Ectodermal cell (in vitro differentiated cells): ENCODE results near the gene TRPM3.

Experiments used
- H3K27ac ChIP-seq: 2 replicates; pipeline ENCODE4 v1.7.0; 2013; ENCODE audit warnings: mild to moderate bottlenecking, low read depth, low read length; ENCODE audit not compliant: insufficient read depth, poor library complexity, severe bottlenecking
- H3K27me3 ChIP-seq: 2 replicates; pipeline ENCODE4 v1.7.0; 2013; ENCODE audit warnings: mild to moderate bottlenecking, low read length; ENCODE audit not compliant: insufficient read depth, control insufficient read depth, poor library complexity, severe bottlenecking
- H3K36me3 ChIP-seq: one replicate; pipeline ENCODE4 v1.7.0; 2013; ENCODE audit warnings: low read length; ENCODE audit not compliant: control insufficient read depth, insufficient read depth
- H3K4me1 ChIP-seq: one replicate; pipeline ENCODE4 v1.7.0; 2013; ENCODE audit warnings: low read length; ENCODE audit not compliant: control insufficient read depth, insufficient read depth
- H3K4me3 ChIP-seq: 2 replicates; pipeline ENCODE4 v1.7.0; 2013; ENCODE audit warnings: low read depth, low read length, control low read depth; ENCODE audit not compliant: insufficient read depth
- H3K9me3 ChIP-seq: 2 replicates; pipeline ENCODE4 v1.7.0; 2013; ENCODE audit warnings: mild to moderate bottlenecking, low read length, moderate library complexity; ENCODE audit not compliant: control insufficient read depth
- WGBS, 2 experiments: methylation state at CpG; one replicate each; pipeline ENCODE4 v1.1.7; 2013; ENCODE audit warnings: missing lambda C conversion rate in 2 of 2; 5-methylcytosine and 5-hydroxymethylcytosine counted together

The TRPM3 gene

DNA sequence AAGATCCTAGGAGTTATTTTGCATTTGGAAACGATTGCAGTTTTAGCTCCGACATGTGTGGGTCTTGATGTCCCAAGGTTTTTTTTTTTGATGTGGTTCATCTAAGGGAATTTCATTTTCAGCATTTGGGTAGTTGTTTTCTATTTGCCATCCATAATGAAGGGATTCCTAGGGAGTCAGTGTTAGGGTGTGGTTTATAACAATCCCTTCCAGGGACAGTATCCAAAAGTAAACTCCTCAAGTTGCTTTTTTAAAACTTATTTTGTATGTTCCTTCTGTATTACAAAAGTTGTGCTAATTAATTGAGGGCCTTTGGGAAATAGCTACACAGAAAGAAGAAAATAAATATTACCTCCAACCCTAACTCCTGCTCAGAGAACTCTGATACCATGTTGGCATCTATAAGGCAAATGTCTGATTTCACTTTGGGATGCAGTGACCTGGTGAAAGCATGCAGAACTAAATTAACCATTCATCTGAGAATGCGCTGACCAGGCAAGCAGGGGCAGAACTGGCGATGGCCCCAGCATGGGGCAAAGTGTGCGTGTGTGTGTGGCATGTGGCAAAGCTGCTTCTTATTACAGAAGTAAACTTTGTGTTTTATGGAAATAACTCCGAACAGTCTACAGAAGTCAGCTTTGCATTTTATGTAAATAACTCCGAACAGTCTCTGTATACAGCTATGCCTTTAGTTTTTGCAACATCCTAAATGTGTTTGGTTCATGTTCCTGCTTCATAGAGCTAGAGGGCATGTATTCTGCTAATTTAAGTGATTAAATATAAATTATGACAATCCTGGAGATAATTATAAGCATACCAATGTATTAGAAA is 237.2 kb downstream of the TRPM3 start:
- no peak overlapping the region for H3K27ac ChIP-seq
- no peak overlapping the region for H3K4me3 ChIP-seq
- peaks cover 18% of the 10 kb centered on the region for H3K4me1 ChIP-seq
- 87 to 88% methylated on average over 7 of the region's 7 CpGs for WGBS, 2 experiments
- no peaks in the 10 kb centered on the region for H3K27me3 ChIP-seq
- H3K9me3 ChIP-seq: no peaks in the 10 kb centered on the region
- no peaks in the 10 kb centered on the region for H3K36me3 ChIP-seq

DNA sequence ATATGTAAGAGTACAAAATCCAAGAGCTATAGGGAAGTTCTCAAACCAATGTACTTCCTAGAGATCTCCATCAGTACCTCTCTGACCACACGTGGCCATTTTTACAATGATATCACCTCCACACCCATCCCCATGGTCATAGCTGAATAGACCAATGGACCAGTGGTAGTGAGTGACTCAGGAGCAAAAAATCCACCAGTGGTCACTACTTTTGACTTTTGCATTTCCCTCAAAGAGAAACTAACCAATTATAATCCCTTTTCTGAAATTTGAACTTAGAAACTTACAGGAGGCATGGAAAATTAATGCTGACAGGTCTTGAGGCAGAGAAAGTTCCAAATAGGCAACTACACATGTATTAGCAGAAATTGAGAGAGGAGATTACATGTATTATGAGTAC is 238.4 kb downstream of the TRPM3 start:
- H3K4me1 ChIP-seq: peaks cover 18% of the 10 kb centered on the region
- H3K4me3 ChIP-seq: no peak overlapping the region
- WGBS, 2 experiments: 85 to 91% methylated on average over 1 of the region's 1 CpG
- H3K27ac ChIP-seq: no peak overlapping the region
- no peaks in the 10 kb centered on the region for H3K36me3 ChIP-seq
- no peaks in the 10 kb centered on the region for H3K27me3 ChIP-seq
- H3K9me3 ChIP-seq: no peaks in the 10 kb centered on the region

DNA sequence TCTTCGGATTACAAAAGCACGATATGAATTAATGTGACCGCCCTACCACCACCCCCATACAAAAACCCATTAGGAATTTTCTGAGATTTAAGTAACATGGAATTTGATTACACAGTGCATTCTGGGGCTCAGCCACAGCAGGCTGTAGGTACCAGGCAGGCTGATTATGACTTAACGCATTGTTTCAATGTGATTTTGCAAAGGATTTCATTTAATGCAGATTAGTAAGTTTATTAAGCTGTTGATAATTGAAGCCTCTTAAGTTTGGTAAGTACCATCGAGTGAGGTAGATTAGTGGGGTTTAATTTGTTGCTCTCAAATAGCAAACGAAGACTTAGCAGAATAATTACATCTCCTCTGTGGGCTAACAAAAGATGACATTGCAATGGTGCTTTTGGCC is 240.1 kb downstream of the TRPM3 start:
- Histone ChIP-seq H3K36me3 (no peaks in the 10 kb centered on the region), H3K4me3 (no peak overlapping the region), H3K27me3 (no peaks in the 10 kb centered on the region), H3K27ac (no peak overlapping the region), H3K4me1 (peaks cover 18% of the 10 kb centered on the region), H3K9me3 (no peaks in the 10 kb centered on the region)
- WGBS, 2 experiments: 87 to 91% methylated on average over 3 to 6 of the region's 6 CpGs

DNA sequence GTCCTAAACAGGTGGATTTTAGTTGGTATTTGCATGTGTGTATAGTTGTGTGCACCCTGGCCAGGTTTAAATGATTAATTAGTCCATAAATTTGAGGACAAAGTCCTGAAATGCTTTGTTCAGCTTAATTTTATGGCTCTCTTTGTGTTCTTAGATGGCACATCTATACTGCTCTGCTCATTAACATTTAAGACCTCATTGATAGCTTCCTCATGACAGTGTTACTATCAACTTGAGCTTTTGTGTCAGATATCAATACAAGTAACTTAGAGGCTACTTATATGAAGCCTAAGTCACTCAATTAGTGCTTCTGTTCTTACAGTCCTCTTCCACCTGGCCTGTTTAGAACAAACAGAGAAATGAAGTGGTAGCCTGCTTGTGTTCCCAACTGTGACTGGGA is 240.9 kb downstream of the TRPM3 start:
- no peak overlapping the region for H3K27ac ChIP-seq
- no peak overlapping the region for H3K4me3 ChIP-seq
- no peaks in the 10 kb centered on the region for H3K27me3 ChIP-seq
- no peaks in the 10 kb centered on the region for H3K9me3 ChIP-seq
- peaks cover 18% of the 10 kb centered on the region for H3K4me1 ChIP-seq
- no peaks in the 10 kb centered on the region for H3K36me3 ChIP-seq

DNA sequence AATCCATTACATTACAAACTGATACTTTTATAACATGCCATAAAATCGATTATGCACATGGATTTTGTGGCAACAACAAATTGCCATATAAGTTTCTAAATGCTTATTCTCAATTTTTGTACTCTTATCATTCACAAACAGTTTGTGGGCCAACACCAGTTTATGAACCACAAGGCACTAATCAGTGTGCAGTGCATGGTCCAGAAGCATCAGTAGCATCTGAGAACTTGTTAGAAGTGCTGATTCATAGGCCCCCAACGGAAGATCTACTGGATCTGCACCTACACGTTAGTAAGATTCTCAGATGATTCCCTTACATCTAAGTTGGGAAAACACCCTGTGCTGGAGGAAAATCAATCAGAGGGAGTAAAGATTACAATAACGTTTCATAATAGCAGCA is 242.8 kb downstream of the TRPM3 start:
- Histone ChIP-seq H3K9me3 (no peaks in the 10 kb centered on the region), H3K27ac (no peak overlapping the region), H3K4me3 (no peak overlapping the region), H3K4me1 (peaks cover 11% of the 10 kb centered on the region), H3K27me3 (no peaks in the 10 kb centered on the region), H3K36me3 (no peaks in the 10 kb centered on the region)
- WGBS, 2 experiments: 86 to 89% methylated on average over 3 of the region's 4 CpGs

DNA sequence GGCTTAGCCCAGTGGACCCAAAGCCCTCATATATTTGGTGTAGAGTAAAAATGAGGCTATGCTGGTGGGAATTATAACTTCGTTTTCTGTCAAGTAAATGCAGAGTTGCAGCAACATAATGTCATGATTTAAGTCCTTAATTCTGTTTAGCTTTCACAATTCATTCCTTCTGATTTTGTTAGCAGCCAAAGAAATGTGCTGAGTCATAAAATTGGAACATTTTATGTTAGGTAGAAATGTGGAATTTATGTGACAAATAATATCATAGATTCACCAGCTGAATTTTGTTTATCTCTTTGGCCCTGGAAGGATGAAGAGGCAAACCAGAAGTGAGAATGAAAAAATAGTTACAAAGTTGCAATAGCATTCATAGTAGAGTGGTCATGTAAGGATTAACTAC is 247.0 kb downstream of the TRPM3 start:
- Histone ChIP-seq H3K4me1 (no peaks in the 10 kb centered on the region), H3K9me3 (no peaks in the 10 kb centered on the region), H3K27ac (no peak overlapping the region), H3K36me3 (no peaks in the 10 kb centered on the region), H3K4me3 (no peak overlapping the region), H3K27me3 (no peaks in the 10 kb centered on the region)
- WGBS, 2 experiments: 85 to 92% methylated on average over 1 of the region's 1 CpG

DNA sequence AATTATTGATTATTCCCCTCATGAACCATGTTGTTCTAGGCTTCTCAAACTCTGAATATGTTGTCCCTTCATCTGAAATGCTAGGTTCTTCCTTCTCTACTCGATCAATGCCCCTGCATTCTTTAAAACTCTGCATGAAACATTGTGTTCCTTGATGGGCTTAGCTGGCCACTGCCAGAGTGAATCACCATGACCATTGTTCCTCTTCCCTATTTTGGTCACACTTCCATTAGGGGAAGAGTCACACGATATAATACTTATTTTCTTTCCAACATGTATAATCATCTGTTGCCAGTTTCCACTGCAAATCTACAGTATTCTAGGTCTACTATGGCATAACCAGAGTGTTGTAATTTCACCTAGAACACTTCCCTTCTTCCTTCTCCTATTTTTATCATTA is 247.9 kb downstream of the TRPM3 start:
- H3K4me3 ChIP-seq: no peak overlapping the region
- WGBS, 2 experiments: 76 to 81% methylated on average over 2 of the region's 2 CpGs
- H3K27ac ChIP-seq: no peak overlapping the region
- no peaks in the 10 kb centered on the region for H3K9me3 ChIP-seq
- no peaks in the 10 kb centered on the region for H3K36me3 ChIP-seq
- no peaks in the 10 kb centered on the region for H3K27me3 ChIP-seq
- H3K4me1 ChIP-seq: no peaks in the 10 kb centered on the region

DNA sequence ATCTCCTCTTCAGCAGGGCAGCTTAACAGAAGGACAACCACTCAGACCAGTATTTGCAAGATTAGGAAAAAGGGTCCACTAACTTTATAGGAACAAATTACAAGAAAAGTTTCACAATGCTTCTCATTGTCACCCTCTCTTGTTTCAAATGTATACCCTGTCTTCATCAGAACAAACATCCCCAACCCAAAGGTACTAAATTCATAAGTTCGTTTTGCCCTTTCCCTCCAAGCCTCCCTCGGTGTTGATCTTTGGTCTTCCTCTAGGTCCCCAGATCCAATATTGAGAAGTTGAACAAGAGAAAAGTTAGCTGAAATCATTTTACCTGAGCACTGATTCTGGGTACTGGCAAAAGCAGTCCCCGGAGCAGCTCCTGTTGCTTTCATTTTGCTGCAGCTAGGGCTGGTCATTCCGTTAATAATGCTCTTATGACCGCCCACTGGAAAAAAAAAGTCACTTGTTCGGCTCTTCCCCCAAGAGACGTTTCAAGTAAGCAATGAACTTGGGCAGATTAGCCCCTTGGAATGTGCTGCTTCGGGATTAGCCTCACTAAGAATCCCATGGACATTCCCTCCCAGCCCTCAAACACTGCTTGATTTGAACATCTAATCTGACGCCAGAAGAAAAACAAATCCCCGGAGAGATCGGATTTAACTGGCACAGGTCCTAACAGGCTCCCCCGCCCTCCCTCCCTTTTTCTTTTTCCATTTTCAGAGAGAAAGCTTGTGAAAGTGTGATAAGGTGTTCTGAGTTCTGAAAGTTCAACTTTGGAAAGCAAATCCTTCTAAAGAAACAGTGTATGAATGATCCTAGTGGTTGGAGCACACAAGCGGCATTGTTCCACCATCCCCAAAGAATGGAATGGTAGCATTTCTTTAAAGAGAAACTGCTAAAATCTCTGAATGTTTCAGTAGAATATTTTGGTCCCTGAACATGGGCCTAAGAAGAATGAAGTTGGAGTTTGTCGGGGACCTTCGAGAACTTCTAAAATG is 252.5 kb downstream of the TRPM3 start:
- Histone ChIP-seq H3K36me3 (no peaks in the 10 kb centered on the region), H3K27me3 (no peaks in the 10 kb centered on the region), H3K4me3 (no peak overlapping the region), H3K27ac (no peak overlapping the region), H3K4me1 (no peaks in the 10 kb centered on the region), H3K9me3 (no peaks in the 10 kb centered on the region)
- WGBS, 2 experiments: 88% methylated on average over 13 to 15 of the region's 15 CpGs

DNA sequence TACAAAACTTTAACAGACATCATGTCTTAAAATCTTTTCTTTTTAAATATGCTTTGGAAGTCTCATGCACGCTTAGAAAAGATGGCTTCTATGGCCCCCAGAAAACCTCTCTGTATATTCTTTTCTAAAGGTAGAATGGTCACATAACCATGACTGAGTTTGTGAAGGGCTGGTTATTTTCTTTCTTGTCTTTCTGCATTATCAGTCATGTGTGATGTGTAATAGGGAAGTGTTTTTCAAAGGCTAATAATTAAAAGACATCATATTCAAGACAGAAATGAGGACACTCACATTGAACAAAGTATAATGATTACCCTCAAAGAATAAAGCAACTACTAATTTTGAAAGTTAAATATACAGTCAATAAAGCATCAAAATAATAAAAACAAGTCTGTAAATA is 253.4 kb downstream of the TRPM3 start:
- no peaks in the 10 kb centered on the region for H3K36me3 ChIP-seq
- H3K4me1 ChIP-seq: no peaks in the 10 kb centered on the region
- no peak overlapping the region for H3K27ac ChIP-seq
- H3K27me3 ChIP-seq: no peaks in the 10 kb centered on the region
- no peak overlapping the region for H3K4me3 ChIP-seq
- H3K9me3 ChIP-seq: no peaks in the 10 kb centered on the region
- 92 to 100% methylated on average over 1 of the region's 1 CpG for whole genome bisulfite sequencing, 2 experiments

DNA sequence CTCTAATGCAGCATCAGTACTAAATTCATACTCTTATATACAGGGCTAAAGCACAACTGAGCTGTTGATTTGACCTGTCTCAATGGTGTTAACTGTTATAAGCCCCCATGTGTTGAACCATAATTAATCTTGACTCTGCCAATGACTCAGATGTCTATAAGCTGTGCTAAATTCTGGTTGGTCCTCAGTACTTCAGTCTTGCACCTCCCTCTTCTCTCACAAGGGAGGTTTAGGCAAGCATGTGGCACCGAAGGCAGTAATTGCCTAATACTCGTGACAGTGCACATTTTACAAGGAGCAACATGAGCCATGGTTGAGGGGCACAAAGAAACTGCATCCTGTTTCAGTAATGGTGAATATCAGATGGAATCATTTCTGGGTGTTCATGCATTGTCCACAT is 255.9 kb downstream of the TRPM3 start:
- H3K36me3 ChIP-seq: no peaks in the 10 kb centered on the region
- no peaks in the 10 kb centered on the region for H3K9me3 ChIP-seq
- no peaks in the 10 kb centered on the region for H3K4me1 ChIP-seq
- no peak overlapping the region for H3K4me3 ChIP-seq
- WGBS, 2 experiments: 94 to 97% methylated on average over 2 of the region's 2 CpGs
- no peaks in the 10 kb centered on the region for H3K27me3 ChIP-seq
- no peak overlapping the region for H3K27ac ChIP-seq
